Measurements from ENCODE around the gene CNOT1. TPM values are rescaled to one million over a fixed set of nuclear protein-coding genes. Genes with fewer than 3 reads are reported as not detected.
A peak's percentile ranks its signal among the peaks of the same experiment; 100 is the strongest.
"Not testable (repeated sequence)": the region's sequence is repeated elsewhere in the genome, so short reads cannot be mapped to it uniquely, and the experiment has no call there.

Gene CNOT1
- total RNA-seq, 2 donors from 2014 or later: 54.3 to 63.2 TPM

DNA sequence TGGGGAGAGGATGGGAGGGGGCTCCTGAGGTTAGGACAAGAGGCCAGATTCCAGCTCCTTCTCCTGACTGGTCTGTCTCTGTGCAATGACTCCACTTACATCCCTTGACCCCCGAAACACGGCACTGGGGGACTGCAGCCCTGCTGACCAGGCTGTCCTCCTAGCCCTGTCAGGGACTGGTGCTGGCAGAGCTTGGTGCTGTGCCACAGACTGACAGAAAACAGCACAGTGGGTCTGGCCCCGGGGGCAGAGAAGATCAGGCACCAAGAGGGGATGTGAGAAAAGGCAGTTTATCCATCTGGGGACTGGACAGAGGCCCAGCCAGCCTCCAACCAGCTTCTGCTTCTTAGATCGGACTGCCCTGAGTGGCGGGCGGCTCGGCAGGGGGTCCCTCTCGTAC lies 35.6 kb upstream of the CNOT1 start:
- TF ChIP-seq CTCF (IDR thresholded peaks at IDR 0.05): no peak
- no peak overlapping the region for H3K4me3 ChIP-seq
- no peaks in the 10 kb centered on the region for H3K9me3 ChIP-seq
- H3K36me3 ChIP-seq: peaks cover 30% of the 10 kb centered on the region
- H3K4me1 ChIP-seq: no peaks in the 10 kb centered on the region
- H3K27me3 ChIP-seq: no peaks in the 10 kb centered on the region
- no peak overlapping the region for H3K27ac ChIP-seq
- no peak for DNase-seq (ENCODE audit: low spot score)

- no peaks in the 10 kb centered on the region for H3K36me3 ChIP-seq
- DNase-seq (ENCODE audit: low spot score): peak; percentile 70
- no peaks in the 10 kb centered on the region for H3K27me3 ChIP-seq
- H3K27ac ChIP-seq: no peak overlapping the region
- H3K4me1 ChIP-seq: no peaks in the 10 kb centered on the region
- no peak overlapping the region for H3K4me3 ChIP-seq
- peak in 1 of 2 donors; percentile 64 for TF ChIP-seq CTCF (IDR thresholded peaks at IDR 0.05)
- no peaks in the 10 kb centered on the region for H3K9me3 ChIP-seq
These were observed 31.7 kb upstream of the CNOT1 start for GRCh38 chr16:58661199-58661830.

- not testable (repeated sequence) for DNase-seq (ENCODE audit: low spot score)
These were observed 30.3 kb upstream of the CNOT1 start for GRCh38 chr16:58659911-58660310.

DNA sequence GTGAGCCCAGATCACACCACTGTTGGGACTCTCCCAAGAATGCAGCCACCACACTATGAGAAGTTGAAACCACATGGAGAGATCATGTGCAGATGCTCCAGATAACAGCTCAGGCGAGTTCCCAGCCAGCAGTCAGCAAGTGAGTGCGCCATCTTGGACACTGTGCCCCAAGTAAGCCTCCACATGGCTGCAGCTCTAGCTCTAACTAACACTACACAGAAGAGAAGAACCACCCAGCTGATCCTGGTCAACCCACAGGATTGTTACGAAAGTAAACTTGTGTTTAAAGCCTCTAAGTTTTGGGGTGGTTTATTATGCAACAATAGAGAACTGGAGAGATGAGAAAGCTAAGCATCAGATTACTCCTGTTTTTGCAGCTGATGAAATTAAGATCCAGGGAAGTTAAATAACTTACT lies 29.2 kb upstream of the CNOT1 start:
- H3K27ac ChIP-seq: no peak overlapping the region
- no peak for DNase-seq (ENCODE audit: low spot score)
- no peaks in the 10 kb centered on the region for H3K9me3 ChIP-seq
- TF ChIP-seq CTCF (IDR thresholded peaks at IDR 0.05): no peak
- no peaks in the 10 kb centered on the region for H3K27me3 ChIP-seq
- no peaks in the 10 kb centered on the region for H3K36me3 ChIP-seq
- H3K4me3 ChIP-seq: no peak overlapping the region
- H3K4me1 ChIP-seq: no peaks in the 10 kb centered on the region

More at GRCh38 chr16:58659911-58660310, 30.3 kb upstream of the CNOT1 start:
- not testable (repeated sequence) for H3K9me3 ChIP-seq, H3K36me3 ChIP-seq, H3K27ac ChIP-seq, H3K27me3 ChIP-seq, H3K4me1 ChIP-seq, H3K4me3 ChIP-seq

DNA sequence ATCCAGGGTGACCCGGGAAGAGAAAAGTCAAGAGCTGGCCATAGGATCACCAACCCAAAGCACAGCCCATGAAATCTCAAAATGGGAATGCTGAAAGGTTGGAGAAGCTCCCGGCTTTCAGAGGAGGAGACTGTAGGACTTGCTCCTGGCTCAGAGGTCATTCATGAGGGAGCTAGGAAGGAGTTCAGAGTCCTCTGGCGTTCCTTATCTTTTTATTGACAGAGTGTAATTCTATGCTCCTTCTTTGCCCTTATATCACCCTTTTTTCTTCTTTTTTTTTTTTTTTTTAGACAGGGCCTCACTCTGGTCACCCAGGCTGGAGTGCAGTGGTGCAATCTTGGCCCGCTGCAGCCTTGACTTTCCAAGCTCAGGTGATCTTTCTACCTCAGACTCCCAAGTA lies 27.3 kb upstream of the CNOT1 start:
- H3K27me3 ChIP-seq: no peaks in the 10 kb centered on the region
- TF ChIP-seq CTCF (IDR thresholded peaks at IDR 0.05): no peak
- H3K27ac ChIP-seq: no peak overlapping the region
- H3K9me3 ChIP-seq: no peaks in the 10 kb centered on the region
- no peaks in the 10 kb centered on the region for H3K4me1 ChIP-seq
- H3K36me3 ChIP-seq: no peaks in the 10 kb centered on the region
- no peak for DNase-seq (ENCODE audit: low spot score)
- H3K4me3 ChIP-seq: no peak overlapping the region

GRCh38 chr16:58655215-58655596 lies 25.6 kb upstream of the CNOT1 start:
- H3K4me3 ChIP-seq: no peak overlapping the region
- no peak for DNase-seq (ENCODE audit: low spot score)
- no peak for TF ChIP-seq CTCF (IDR thresholded peaks at IDR 0.05)
- H3K36me3 ChIP-seq: no peaks in the 10 kb centered on the region
- no peaks in the 10 kb centered on the region for H3K4me1 ChIP-seq
- no peaks in the 10 kb centered on the region for H3K9me3 ChIP-seq
- H3K27ac ChIP-seq: no peak overlapping the region
- H3K27me3 ChIP-seq: no peaks in the 10 kb centered on the region
